Stimulated activated CD8-positive, alpha-beta memory T cell treated with anti-CD3 and anti-CD28 coated beads, Interleukin-4, amount 100 ng/mL, for 1 hour (primary cell): ENCODE results near the gene PPP6R2.

Experiments
- DNase-seq, 2 donors: peaks; one replicate each; pipeline ENCODE4 v3.0.0-alpha.2; 2020; ENCODE audit warnings: low read depth in 2 of 2, low spot score in 1 of 2

The PPP6R2 gene

GRCh38 chr22:50445880-50446707, 103.0 kb downstream of the PPP6R2 start:
- DNase-seq = no peak

DNA sequence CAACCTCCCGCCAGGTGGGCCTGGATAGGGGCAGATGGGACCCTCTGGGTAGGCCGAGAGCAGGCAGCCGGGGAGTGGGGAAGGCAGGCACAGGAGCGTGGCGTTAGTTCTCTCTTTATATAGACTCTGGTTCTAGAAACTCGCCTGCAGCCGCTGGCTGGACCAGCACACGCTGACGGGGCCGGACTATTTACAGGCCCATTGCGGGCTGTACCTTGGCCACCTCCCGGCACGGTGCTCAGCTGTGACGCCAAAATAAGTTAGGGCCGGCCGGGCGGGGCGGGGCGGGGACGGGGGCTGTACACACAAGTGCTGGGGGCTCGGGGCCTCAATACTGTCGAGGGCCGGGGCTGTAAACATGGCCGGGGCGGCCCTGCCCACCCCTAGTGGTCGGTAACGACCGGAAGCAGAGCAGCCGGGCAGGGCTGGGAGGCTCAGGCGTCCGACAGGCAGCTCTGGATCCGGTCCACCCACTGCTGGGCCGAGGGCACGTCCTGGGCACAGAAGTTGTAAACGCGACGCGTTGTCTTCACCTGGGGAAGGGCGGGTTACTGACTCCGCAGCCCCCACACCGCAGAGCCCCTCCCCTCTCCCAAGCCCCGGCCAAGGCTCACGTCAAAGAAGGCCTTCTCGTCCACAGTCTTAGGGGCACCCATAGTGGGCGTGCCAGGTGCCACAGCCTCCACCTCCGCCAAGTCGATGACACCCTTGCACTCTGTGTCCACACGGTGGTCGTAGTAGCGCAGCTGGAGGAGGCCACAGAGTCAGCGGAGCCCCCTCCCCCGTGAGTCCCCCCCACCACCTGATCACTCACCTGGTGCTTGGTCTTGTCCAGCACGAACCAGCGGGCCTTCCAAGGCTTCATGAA, 103.8 kb downstream of the PPP6R2 start:
- DNase-seq = no peak

GRCh38 chr22:50447576-50448551, 104.7 kb downstream of the PPP6R2 start:
- no peak for DNase-seq

- no peak for DNase-seq
Measured at GRCh38 chr22:50452649-50453048, 109.5 kb downstream of the PPP6R2 start.

DNA sequence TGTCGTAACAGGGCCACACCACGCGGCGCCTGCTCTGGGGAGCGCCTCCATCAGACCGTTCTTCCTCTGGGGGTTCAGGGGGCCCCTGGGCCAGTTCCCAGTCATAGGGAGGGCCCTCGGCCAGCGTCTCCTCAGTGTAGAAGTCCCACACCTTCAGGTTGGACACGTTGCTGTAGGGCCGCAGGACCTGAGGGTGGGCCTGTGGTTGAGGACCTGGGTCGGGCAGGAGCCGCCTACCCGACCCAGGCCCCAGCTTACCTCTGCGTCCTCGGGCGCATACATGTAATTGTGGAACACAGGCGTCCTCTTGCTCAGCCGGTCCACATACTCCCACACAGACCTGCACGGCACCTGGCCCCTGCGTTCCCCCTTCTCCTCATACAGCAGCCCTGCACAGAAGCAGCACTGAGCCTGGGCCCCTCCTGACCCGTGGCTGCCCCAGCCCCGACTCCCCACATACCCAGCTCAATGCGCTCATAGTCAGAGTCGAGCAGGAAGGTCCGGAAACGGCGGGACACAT, 111.5 kb downstream of the PPP6R2 start:
- DNase-seq = no peak

- DNase-seq = no peak
Measured at GRCh38 chr22:50455201-50455600, 112.1 kb downstream of the PPP6R2 start.

- DNase-seq = no peak
Measured at GRCh38 chr22:50456026-50456425, 112.9 kb downstream of the PPP6R2 start.

GRCh38 chr22:50456466-50457234, 113.5 kb downstream of the PPP6R2 start:
- DNase-seq = no peak

DNA sequence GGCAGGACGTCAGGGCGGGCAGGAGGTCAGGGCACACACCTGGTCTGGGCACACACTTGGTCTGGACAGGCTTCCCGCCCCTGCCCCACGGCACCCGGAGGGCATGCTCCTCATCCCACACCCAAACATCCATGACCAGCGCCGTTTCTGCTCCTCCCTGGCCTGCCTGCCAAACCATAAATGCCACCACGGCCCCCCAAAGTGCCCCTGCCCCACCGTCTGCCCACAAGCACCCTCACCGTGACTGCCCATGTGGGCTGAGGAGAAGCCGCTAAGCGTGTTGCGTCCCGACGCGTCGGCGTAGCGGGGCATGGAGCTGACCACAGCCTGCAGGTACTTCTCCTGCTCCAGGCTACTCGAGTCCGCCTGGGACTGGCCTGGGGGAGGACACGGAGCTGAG, 115.9 kb downstream of the PPP6R2 start:
- no peak for DNase-seq

DNA sequence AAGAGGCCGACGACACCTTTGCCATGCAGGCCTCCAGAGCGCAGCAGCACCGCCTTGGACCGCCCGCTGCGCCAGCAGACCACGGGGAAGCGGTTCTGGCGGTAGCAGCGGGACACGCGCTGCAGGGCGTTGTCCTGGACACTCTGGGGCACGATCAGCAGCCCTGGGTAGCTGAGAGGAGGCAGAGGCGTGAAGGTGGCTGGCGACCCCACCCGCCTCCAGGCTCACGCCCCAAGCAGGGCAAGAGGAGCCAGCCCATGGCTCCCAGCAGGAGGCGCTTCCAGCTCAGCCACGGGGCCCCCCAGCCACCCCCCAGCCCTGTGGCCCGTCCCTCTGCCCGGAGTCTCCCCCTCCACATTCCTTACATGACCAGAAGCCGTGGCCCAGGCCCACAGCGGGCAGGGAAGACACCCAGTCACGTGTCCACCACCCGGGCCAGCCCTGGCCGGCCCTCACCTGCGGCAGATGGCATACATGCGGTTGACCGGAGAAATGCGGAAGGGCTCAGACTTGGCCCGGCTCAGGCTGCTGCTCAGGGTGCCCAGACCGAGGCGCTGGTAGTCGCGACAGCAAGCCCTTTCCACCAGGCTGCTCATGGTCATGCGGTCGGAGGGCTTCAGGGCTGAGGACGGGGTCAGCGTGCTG, 116.5 kb downstream of the PPP6R2 start:
- DNase-seq = no peak

GRCh38 chr22:50460938-50461337, 117.8 kb downstream of the PPP6R2 start:
- DNase-seq = no peak

DNA sequence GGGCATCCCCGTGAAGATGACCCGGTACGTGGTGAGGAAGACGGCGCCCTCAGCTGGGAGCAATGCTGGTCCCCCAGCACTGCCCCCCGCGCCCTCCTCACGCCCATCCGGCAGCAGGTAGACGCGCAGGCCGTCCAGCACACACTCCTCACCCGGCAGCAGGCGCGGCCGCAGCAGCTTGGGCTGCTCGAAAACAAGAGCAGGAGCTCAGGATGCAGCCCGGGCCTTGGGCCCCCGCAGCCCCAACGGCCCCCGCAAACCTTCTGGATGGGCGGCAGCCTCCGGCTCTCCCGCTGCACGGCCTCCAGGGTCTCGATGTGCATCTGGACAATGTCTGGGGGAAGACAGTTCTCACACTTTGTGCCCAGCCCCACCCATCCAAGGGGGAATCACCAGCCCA, 118.4 kb downstream of the PPP6R2 start:
- DNase-seq = no peak

GRCh38 chr22:50461979-50462540, 118.9 kb downstream of the PPP6R2 start:
- no peak for DNase-seq

DNA sequence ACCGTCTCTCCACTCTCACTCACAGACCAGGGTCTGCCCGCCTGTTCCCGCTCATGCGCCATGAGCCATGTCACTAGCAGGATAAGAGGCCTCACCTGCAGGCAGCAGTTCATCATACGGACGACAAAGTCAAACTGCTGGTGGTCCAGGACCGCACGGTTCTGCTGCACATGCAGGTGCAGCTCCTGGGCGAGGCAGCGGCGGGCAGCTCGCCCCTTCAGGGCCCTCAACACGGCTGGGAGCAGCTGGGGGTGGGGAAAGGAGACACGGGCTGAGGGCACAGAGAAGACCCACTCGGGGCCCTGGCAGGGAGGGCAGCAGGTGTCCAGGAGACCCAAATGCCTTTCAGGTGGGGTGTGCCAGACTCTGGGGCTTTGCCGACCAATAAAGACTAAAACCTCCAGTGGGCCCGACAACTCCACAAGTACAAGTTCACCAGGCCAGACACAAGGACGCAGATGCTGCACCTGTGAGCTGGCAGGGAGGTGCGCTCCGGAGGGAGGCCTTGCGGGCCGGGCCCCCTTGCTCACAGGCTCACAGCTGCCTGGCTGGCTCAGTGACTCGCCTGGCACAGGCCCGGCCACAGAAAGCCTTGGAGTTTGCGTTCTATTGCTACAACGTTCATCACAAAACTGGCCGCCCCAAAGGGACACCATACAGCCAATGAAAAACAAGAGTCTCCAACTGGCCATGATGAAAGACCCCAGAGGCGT, 120.2 kb downstream of the PPP6R2 start:
- no peak for DNase-seq

DNA sequence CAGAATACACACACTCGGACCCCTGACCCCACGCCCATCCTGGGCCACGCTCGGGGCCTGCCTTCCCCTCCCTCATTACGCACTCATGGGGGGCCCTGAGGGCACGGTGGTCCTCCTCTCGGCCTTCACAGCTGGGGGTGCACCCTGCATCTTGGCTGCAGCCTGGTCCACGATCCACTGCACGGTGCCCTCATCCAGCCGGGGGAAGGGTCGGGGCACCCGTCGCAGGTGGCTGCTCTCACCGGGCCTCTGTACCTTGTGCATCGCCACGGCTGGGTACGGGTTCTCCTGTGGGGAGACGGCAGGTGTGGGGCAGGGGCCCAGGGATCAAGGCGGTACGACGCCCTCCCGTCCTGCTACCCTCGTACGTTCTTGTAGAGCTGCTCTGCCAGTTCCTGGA, 121.3 kb downstream of the PPP6R2 start:
- DNase-seq = no peak

DNA sequence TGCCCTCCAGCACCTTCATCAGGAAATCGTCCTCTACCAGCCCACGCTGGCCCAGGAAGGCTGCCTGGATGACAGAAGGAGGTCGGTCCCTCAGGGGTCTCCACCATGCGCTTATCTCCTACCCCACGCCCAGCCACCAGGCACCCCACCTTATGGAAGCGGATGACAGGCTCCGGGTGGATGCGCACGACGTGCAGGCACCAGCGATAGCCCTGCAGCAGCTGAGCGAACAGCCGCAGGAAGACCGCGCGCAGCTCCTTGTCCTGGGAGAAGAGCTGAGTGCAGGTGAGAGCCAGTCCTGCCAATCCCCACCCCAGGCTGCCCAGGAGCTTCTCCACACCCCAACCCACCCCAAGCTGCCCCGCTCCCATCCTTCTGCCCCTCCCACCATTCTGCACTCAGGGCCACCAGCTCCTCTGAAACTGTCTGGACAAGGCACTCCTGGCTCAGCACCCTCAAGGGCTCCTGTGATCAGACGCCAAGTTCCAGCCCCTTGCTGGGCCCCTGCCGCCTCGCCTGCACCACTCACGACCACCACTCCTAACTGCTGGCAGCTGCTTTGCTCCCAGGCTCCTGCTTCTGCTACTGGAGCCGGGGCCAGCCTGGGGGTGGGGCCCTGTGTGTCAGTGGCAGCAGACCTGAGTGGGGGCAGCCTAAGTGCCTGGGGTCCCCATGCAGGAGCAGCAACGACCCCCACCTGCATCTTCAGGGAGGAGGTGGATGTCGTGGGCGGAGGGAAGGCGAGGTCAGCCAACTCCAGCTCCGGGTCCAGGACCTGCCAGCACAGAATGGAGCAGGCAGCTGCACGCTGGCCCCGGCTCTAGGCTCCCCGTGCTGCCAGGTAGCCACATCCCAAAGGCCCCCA, 122.2 kb downstream of the PPP6R2 start:
- DNase-seq = no peak

DNA sequence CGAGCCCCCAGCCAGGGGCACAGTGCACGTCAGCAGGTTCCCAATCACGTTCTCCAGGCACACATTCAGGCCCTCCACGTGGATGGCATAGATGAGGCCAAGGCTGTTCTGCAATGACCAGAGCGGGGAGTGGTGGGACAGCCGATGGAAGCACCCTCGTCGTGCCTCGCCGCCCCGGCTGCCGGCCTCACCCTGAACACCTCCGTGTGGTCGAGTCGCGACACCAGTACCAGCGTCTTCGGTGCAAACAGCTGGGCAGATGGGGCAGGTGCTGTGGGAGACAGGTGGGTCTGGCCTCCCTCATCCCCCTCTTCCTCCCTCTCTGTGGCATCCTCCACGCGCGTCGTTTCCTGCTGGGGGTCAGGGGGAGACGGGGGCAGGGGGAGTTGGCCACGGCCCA, 124.2 kb downstream of the PPP6R2 start:
- DNase-seq = no peak
